ENCODE results near the gene RANBP3L. TPM values are rescaled to one million over a fixed set of nuclear protein-coding genes. Genes with fewer than 3 reads are reported as not detected.

The RANBP3L gene
- total and polyA plus RNA-seq, 2 experiments from 2014 or later: not detected

Other genes starting within 250 kb of the RANBP3L start
- 27.0 and 29.6 TPM in 2 replicates for gene UGT3A2, start 235.0 kb downstream of the RANBP3L start, total RNA-seq (2014; rRNA removed; shearing (Covaris generic))
- 17.2 and 19.5 TPM in 2 replicates for gene UGT3A2, start 235.0 kb downstream of the RANBP3L start, polyA plus RNA-seq (2016; fragmentation: Nextera tagmentation; extraction: Ambion mirVana)
- 6.2 and 6.4 TPM in 2 replicates for gene LMBRD2, start 150.0 kb downstream of the RANBP3L start, total RNA-seq (2014; rRNA removed; shearing (Covaris generic))
- gene LMBRD2, start 150.0 kb downstream of the RANBP3L start, polyA plus RNA-seq (2016; fragmentation: Nextera tagmentation; extraction: Ambion mirVana): 3.2 and 4.4 TPM in 2 replicates
- 75.6 and 97.9 TPM in 2 replicates for gene SKP2, start 149.8 kb downstream of the RANBP3L start, total RNA-seq (2014; rRNA removed; shearing (Covaris generic))
- gene SKP2, start 149.8 kb downstream of the RANBP3L start, polyA plus RNA-seq (2016; fragmentation: Nextera tagmentation; extraction: Ambion mirVana): 63.5 and 66.6 TPM in 2 replicates
- 11.8 and 16.0 TPM in 2 replicates for gene NADK2, start 60.0 kb downstream of the RANBP3L start, total RNA-seq (2014; rRNA removed; shearing (Covaris generic))
- gene NADK2, start 60.0 kb downstream of the RANBP3L start, polyA plus RNA-seq (2016; fragmentation: Nextera tagmentation; extraction: Ambion mirVana): 4.5 and 4.6 TPM in 2 replicates

Data from GM23338 (cell line).